DND-41 (cell line): ENCODE measurements around the gene NPSR1.

ENCODE experiments used
- CTCF ChIP-seq: IDR thresholded peaks from 2 replicates; pipeline ENCODE4 v1.5.1; 2012; ENCODE audit warnings: borderline replicate concordance, low read length, moderate library complexity, mild to moderate bottlenecking; ENCODE audit not compliant: poor library complexity, severe bottlenecking; ENCODE audit errors: extremely low read depth
- EZH2 ChIP-seq: IDR thresholded peaks from 3 replicates; pipeline ENCODE4 v1.6.1; 2012; ENCODE audit warnings: borderline replicate concordance, low read depth, mild to moderate bottlenecking, moderate library complexity, low read length, inconsistent platforms; ENCODE audit not compliant: severe bottlenecking

GRCh38 chr7:34844406-34844805 lies 186.4 kb downstream of the NPSR1 start:
- TF ChIP-seq CTCF (no peak), EZH2 (no peak)
